Measurements from ENCODE around the gene TRIM15.

TRIM15 gene

GRCh38 chr6:30145818-30146217, 17.5 kb upstream of the TRIM15 start:
- DNase-seq (ENCODE audit: low read depth), result no peak

GRCh38 chr6:30147096-30147495, 16.2 kb upstream of the TRIM15 start:
- no peak for DNase-seq (ENCODE audit: low read depth)

GRCh38 chr6:30149234-30149633, 14.1 kb upstream of the TRIM15 start:
- no peak for DNase-seq (ENCODE audit: low read depth)

- DNase-seq (ENCODE audit: low read depth), result no peak
Observed at GRCh38 chr6:30149858-30150550, 13.3 kb upstream of the TRIM15 start.

- DNase-seq (ENCODE audit: low read depth), result no peak
Observed at GRCh38 chr6:30150671-30151395, 12.5 kb upstream of the TRIM15 start.

- no peak for DNase-seq (ENCODE audit: low read depth)
Observed at GRCh38 chr6:30151580-30151979, 11.8 kb upstream of the TRIM15 start.

GRCh38 chr6:30152016-30152673, 11.2 kb upstream of the TRIM15 start:
- no peak for DNase-seq (ENCODE audit: low read depth)

GRCh38 chr6:30152910-30153610, 10.3 kb upstream of the TRIM15 start:
- DNase-seq (ENCODE audit: low read depth), result no peak

GRCh38 chr6:30154061-30154460, 9.3 kb upstream of the TRIM15 start:
- DNase-seq (ENCODE audit: low read depth), result no peak

- DNase-seq (ENCODE audit: low read depth), result peak; percentile 18
Observed at GRCh38 chr6:30154709-30155519, 8.4 kb upstream of the TRIM15 start.

GRCh38 chr6:30155520-30156261, 7.7 kb upstream of the TRIM15 start:
- DNase-seq (ENCODE audit: low read depth), result no peak

GRCh38 chr6:30156262-30156599, 7.1 kb upstream of the TRIM15 start:
- DNase-seq (ENCODE audit: low read depth), result peak; percentile 7

GRCh38 chr6:30156774-30157173, 6.6 kb upstream of the TRIM15 start:
- no peak for DNase-seq (ENCODE audit: low read depth)

GRCh38 chr6:30157581-30157980, 5.8 kb upstream of the TRIM15 start:
- no peak for DNase-seq (ENCODE audit: low read depth)

- no peak for DNase-seq (ENCODE audit: low read depth)
Observed at GRCh38 chr6:30157999-30158398, 5.3 kb upstream of the TRIM15 start.

- no peak for DNase-seq (ENCODE audit: low read depth)
Observed at GRCh38 chr6:30158475-30159040, 4.8 kb upstream of the TRIM15 start.

- DNase-seq (ENCODE audit: low read depth), result no peak
Observed at GRCh38 chr6:30160008-30160784, 3.1 kb upstream of the TRIM15 start.

- DNase-seq (ENCODE audit: low read depth), result no peak
Observed at GRCh38 chr6:30160785-30161531, 2.4 kb upstream of the TRIM15 start, which contains the start of gene TRIM10. TRIM10 (minus strand) TSS chr6:30161211; CDS start chr6:30160858, 353 bp downstream.

Measured in iris pigment epithelial cell (primary cell).